GM12878 (cell line): ENCODE data around the gene TSC22D4. TPM values are rescaled to one million over a fixed set of nuclear protein-coding genes. Genes with fewer than 3 reads are reported as not detected.

Experiments
- ATAC-seq: fragments of 200-7000 bp; cut with Tn5 transposase; 3 replicates; pipeline ENCODE4 v1.9.1; 2020; ENCODE audit warnings: mild to moderate bottlenecking, moderate library complexity
- BruUV-seq: library from RNA; stranded (reverse); fragments of 400-500 nt; replicated peaks from 2 replicates; lab custom pipeline; 2021; lab: Mats Ljungman, UMichigan
- CTCF ChIA-PET: fragments of 300-600 bp; sonication (Branson Sonifier 250); formaldehyde crosslinking; extraction: SDS; loops from one replicate; lab custom pipeline; 2021; ENCODE audit warnings: inconsistent platforms; lab: Yijun Ruan, JAX
- POLR2A ChIA-PET: fragments of 350-600 bp; formaldehyde crosslinking; extraction: SDS; loops from one replicate; lab custom pipeline; 2021; ENCODE audit warnings: inconsistent platforms; lab: Charles Lee
- RAD21 ChIA-PET: fragments of 300-600 bp; sonication (Branson Sonifier 250); formaldehyde crosslinking; loops from one replicate; lab custom pipeline; 2023; ENCODE audit warnings: antibody characterized with exemption; ENCODE audit not compliant: unreplicated experiment; lab: Charles Lee
- SMC1A ChIA-PET: fragments of 300-600 bp; sonication (Branson Sonifier 250); formaldehyde crosslinking; loops from one replicate; lab custom pipeline; 2023; ENCODE audit not compliant: unreplicated experiment, uncharacterized antibody; lab: Charles Lee
- DNase-seq: peaks from one replicate; pipeline ENCODE4 v3.0.0-alpha.2; 2011; ENCODE audit warnings: low read depth, low spot score
- FAIRE-seq: peaks from 3 replicates; lab custom pipeline; 2011; peaks lifted over from hg19 to GRCh38; lab: Jason Lieb, UNC
- H2AFZ ChIP-seq: 2 replicates; pipeline ENCODE4 v1.6.0; 2011; ENCODE audit warnings: low read depth, low read length, control low read depth; ENCODE audit not compliant: control insufficient read depth
- H3K27ac ChIP-seq: 2 replicates; pipeline ENCODE4 v1.5.1; 2011; ENCODE audit warnings: control low read depth; ENCODE audit not compliant: control insufficient read depth, insufficient read depth
- H3K27me3 ChIP-seq, 2 experiments: replicated peaks in 1 of 2; 2 replicates each; pipeline versions ENCODE4 v1.6.0 to v1.6.1; 2011; ENCODE audit warnings: low read length in 1 of 2; ENCODE audit not compliant: control insufficient read depth in 2 of 2, insufficient read depth in 2 of 2
- H3K36me3 ChIP-seq, 2 experiments: 2 replicates each; pipeline ENCODE4 v1.5.1; 2011; ENCODE audit warnings: low read length in 1 of 2; ENCODE audit not compliant: control insufficient read depth in 2 of 2, insufficient read depth in 2 of 2
- H3K4me1 ChIP-seq: 2 replicates; pipeline ENCODE4 v1.6.1; 2011; ENCODE audit warnings: mild to moderate bottlenecking, low read length, moderate library complexity, mixed read lengths; ENCODE audit not compliant: control insufficient read depth, insufficient read depth
- H3K4me2 ChIP-seq: 2 replicates; pipeline ENCODE4 v1.6.0; 2011; ENCODE audit warnings: control low read depth; ENCODE audit not compliant: control insufficient read depth, insufficient read depth
- H3K4me3 ChIP-seq: fragments of 200-600 bp; sonication (generic); 2 replicates; pipeline ENCODE4 v1.5.1; 2016
- H3K79me2 ChIP-seq: 2 replicates; pipeline ENCODE4 v1.6.0; 2011; ENCODE audit warnings: low read length; ENCODE audit not compliant: control insufficient read depth, insufficient read depth
- H3K9ac ChIP-seq: 2 replicates; pipeline ENCODE4 v1.8.0; 2011; ENCODE audit warnings: low read length, control low read depth, mixed read lengths; ENCODE audit not compliant: control insufficient read depth, insufficient read depth
- H3K9me3 ChIP-seq: replicated peaks from 3 replicates; pipeline ENCODE4 v1.5.1; 2011; ENCODE audit warnings: mild to moderate bottlenecking, low read length; ENCODE audit not compliant: control insufficient read depth, insufficient read depth
- H4K20me1 ChIP-seq: 2 replicates; pipeline ENCODE4 v1.6.0; 2011; ENCODE audit not compliant: control insufficient read depth, insufficient read depth
- DPF2 ChIP-seq: fragments of 450-650 bp; IDR thresholded peaks from 2 replicates; pipeline ENCODE4 v1.6.1; 2017; ENCODE audit warnings: mild to moderate bottlenecking
- EED ChIP-seq: sonication (generic); IDR thresholded peaks from 2 replicates; pipeline ENCODE4 v1.6.1; 2016; ENCODE audit warnings: antibody characterized with exemption, low read depth
- HDAC2 ChIP-seq: fragments of 200-600 bp; sonication (generic); IDR thresholded peaks from 2 replicates; pipeline ENCODE4 v1.6.1; 2017
- HDGF ChIP-seq: fragments of 450-650 bp; IDR thresholded peaks from 2 replicates; pipeline ENCODE4 v1.6.1; 2016; ENCODE audit warnings: antibody characterized with exemption
- NRF1 ChIP-seq: conservative IDR thresholded peaks from 2 replicates; pipeline ENCODE4 v1.6.1; 2011; ENCODE audit warnings: mild to moderate bottlenecking, low read depth, low read length, improper control_type of control experiment
- SPI1 ChIP-seq: IDR thresholded peaks from 2 replicates; pipeline ENCODE4 v1.6.1; 2011; ENCODE audit warnings: low read depth, mild to moderate bottlenecking, low read length, moderate library complexity, borderline replicate concordance; ENCODE audit not compliant: insufficient read depth
- SREBF1 ChIP-seq: IDR thresholded peaks from 2 replicates; pipeline ENCODE4 v1.6.1; 2012; ENCODE audit warnings: mild to moderate bottlenecking, low read length
- SUZ12 ChIP-seq: fragments of 200-600 bp; sonication (generic); IDR thresholded peaks from one replicate; pipeline ENCODE4 v1.6.1; 2018; ENCODE audit warnings: antibody characterized with exemption, mild to moderate bottlenecking; ENCODE audit not compliant: unreplicated experiment
- TARDBP ChIP-seq: IDR thresholded peaks from 2 replicates; pipeline ENCODE4 v1.6.1; 2016; ENCODE audit warnings: borderline replicate concordance
- TBL1XR1 ChIP-seq: IDR thresholded peaks from 2 replicates; pipeline ENCODE4 v1.6.1; 2012; ENCODE audit warnings: low read depth, low read length, improper control_type of control experiment
- TCF12 ChIP-seq: IDR thresholded peaks from 2 replicates; pipeline ENCODE4 v1.6.1; 2011; ENCODE audit warnings: low read depth, mild to moderate bottlenecking, low read length
- WGBS: methylation state at CpG from one replicate; pipeline ENCODE4 v1.1.6; 2016; ENCODE audit warnings: low lambda C conversion rate; ENCODE audit not compliant: insufficient replicate concordance, insufficient coverage; ENCODE audit errors: missing lambda C conversion rate; 5-methylcytosine and 5-hydroxymethylcytosine counted together
- in situ Hi-C: fragments of 300-500 bp; cut with MboI; formaldehyde crosslinking; loops from 9 replicates; pipeline ENCODE4 v1.14.3; 2018; ENCODE audit warnings: mixed read lengths
- intact Hi-C: fragments of 100-400 bp; cut with micrococcal nuclease; formaldehyde crosslinking; loops from one replicate; pipeline ENCODE4 v1.14.2; 2022; ENCODE audit not compliant: unreplicated experiment
- polyA plus RNA-seq, 11 experiments: library from polyadenylated mRNA; depleted of rRNA in 4 of 11; unstranded in 6 of 11; stranded (reverse) in 5 of 11; fragments of >200 nt; fragmentation: Nextera tagmentation in 4 of 11; fragmentation: Illumina TruSeq in 1 of 11; extraction: Ambion mirVana in 4 of 11; extraction: Trizol in 1 of 11; gene quantifications; 1 replicate in 1 of 11; 2 replicates in 10 of 11; pipeline versions ENCODE4 v1.2.1 to v1.2.3, GENCODE V29; 2011 to 2016; ENCODE audit warnings: inconsistent platforms in 2 of 11, missing spikeins in 2 of 11, low read depth in 1 of 11
- total RNA-seq, 4 experiments: library from RNA; depleted of rRNA in 3 of 4; stranded (reverse); fragments of >200 nt in 3 of 4; fragmentation: Illumina TruSeq in 1 of 4; extraction: Trizol in 1 of 4; gene quantifications; 2 replicates each; pipeline versions ENCODE4 v1.2.1 to v1.2.3, GENCODE V29; 2013 to 2021
- TF ChIP-seq, protein P1 (sequence below): fragments of 450-650 bp; IDR thresholded peaks from 2 replicates; pipeline ENCODE4 v1.6.1; 2018; ENCODE audit warnings: mild to moderate bottlenecking, low read depth, moderate library complexity; ENCODE audit not compliant: partially characterized antibody
- TF ChIP-seq, protein P2 (sequence below): fragments of 450-650 bp; IDR thresholded peaks from 2 replicates; pipeline ENCODE4 v1.6.1; 2017; ENCODE audit warnings: mild to moderate bottlenecking

The TSC22D4 gene
- total and polyA plus RNA-seq, 10 of the 15 experiments (the other 5 are each of a cell fraction or from before 2014, with no cell fraction given), result 0.50 to 65.7 (median 24.4) TPM

DNA sequence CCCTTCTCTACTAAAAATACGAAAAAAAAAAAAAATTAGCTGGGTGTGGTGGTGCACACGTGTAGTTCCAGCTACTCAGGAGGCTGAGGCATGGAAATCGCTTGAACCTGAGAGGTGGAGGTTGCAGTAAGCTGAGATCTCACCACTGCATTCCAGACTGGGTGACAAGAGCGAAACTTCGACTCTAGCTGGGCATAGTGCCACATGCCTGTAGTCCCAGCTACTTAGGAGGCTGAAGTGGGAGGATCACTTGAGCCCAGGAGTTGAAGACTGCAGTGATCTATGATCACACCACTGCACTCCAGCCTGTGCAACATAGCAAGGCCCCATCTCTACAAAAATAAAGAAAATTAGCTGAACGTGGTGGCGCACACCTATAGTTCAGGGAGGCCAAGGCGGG is 13.7 kb downstream of the TSC22D4 start:
- Histone ChIP-seq H3K27me3 (no peaks in the 10 kb centered on the region), H4K20me1 (no peaks in the 10 kb centered on the region), H3K27ac (no peak overlapping the region)
- TF ChIP-seq SUZ12, result no peak
- TF ChIP-seq SPI1, result no peak
- TF ChIP-seq, all 136 proteins: peak for 0
- H3K4me3 ChIP-seq, result no peak overlapping the region
- intact Hi-C loops, result no loop called here
- no peak overlapping the region for H2AFZ ChIP-seq
- RAD21 ChIA-PET, result interaction anchor here (0.9 to 1.4 kb wide), 4 partner anchors 20 to 147 kb away, joined by 3 to 6 read pairs (median 4); partner anchors contain the start of gene MOSPD3
- 0 out of 2 replicates have a peak, but pooled peaks cover 3% of the 10 kb centered on the region for H3K79me2 ChIP-seq
- SMC1A ChIA-PET, result interaction anchor here (0.7 to 1.5 kb wide), 6 partner anchors 10 to 233 kb away, joined by 3 to 7 read pairs (median 4); partner anchors contain the start of gene MOSPD3
- ATAC-seq (no peak), FAIRE-seq (no peak), DNase-seq (no peak)
- WGBS, result 97% methylated on average over 7 of the region's 8 CpGs
- H3K9ac ChIP-seq, result no peak overlapping the region
- CTCF ChIA-PET, result interaction anchor here (0.6 to 1.6 kb wide), 8 partner anchors 12 to 124 kb away, joined by 3 to 7 read pairs (median 3); no protein-coding TSS in a partner anchor
- H3K4me2 ChIP-seq, result no peak overlapping the region
- H3K4me1 ChIP-seq, result no peaks in the 10 kb centered on the region
- no peaks in the 10 kb centered on the region for H3K9me3 ChIP-seq
- POLR2A ChIA-PET, result interaction anchor here (0.7 kb wide), 1 partner anchor 94 kb away, joined by 4 read pairs; no protein-coding TSS in a partner anchor
- peaks cover 4 to 6% of the 10 kb centered on the region in 2 experiments; a peak in 3 of 4 replicates for H3K36me3 ChIP-seq
- BruUV-seq, result no TSS peak
- in situ Hi-C loops, result loop anchor here (25.0 kb wide), 1 partner anchor 222 kb away; the partner anchor contains the start of gene GIGYF1

DNA sequence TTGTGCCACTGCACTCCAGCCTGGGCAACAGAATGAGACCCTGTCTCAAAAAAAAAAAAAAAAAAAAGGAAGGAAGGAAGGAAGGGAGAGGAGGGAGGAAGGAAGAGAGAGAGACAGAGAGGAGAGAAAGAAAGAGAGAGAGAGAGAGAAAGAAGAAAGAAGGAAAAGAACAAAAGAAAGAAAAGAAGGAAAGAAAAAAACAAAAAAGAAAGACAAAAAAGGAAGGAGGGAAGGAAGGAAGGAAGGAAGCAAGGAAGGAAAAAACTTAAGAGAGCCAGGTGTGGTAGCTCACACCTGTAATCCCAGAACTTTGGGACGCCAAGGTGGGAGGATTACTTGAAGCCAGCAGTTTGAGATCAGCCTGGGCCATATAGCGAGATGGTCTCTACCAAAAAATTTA is 14.2 kb downstream of the TSC22D4 start:
- H2AFZ ChIP-seq, result no peak overlapping the region
- 0 out of 2 replicates have a peak, but pooled peaks cover 3% of the 10 kb centered on the region for H3K79me2 ChIP-seq
- no peak for FAIRE-seq
- ChIA-PET CTCF (interaction anchor here (0.9 to 1.6 kb wide), 5 partner anchors 11 to 124 kb away, joined by 3 to 7 read pairs (median 4); no protein-coding TSS in a partner anchor), POLR2A (interaction anchor here (0.7 to 0.9 kb wide), 2 partner anchors 32 to 94 kb away, joined by 4 to 5 read pairs; no protein-coding TSS in a partner anchor), RAD21 (interaction anchor here (1.0 to 1.4 kb wide), 3 partner anchors 95 to 147 kb away, joined by 3 to 6 read pairs (median 5); partner anchors contain the start of gene MOSPD3), SMC1A (interaction anchor here (0.9 to 1.5 kb wide), 4 partner anchors 9 to 148 kb away, joined by 3 to 7 read pairs (median 4); partner anchors contain the start of gene MOSPD3)
- 92% methylated on average over 2 of the region's 2 CpGs for WGBS
- no peaks in the 10 kb centered on the region for H3K4me1 ChIP-seq
- in situ Hi-C loops (loop anchor here (25.0 kb wide), 1 partner anchor 223 kb away; the partner anchor contains the start of gene GIGYF1), intact Hi-C loops (no loop called here)
- H3K27me3 ChIP-seq, result no peaks in the 10 kb centered on the region
- no peak overlapping the region for H3K27ac ChIP-seq
- H3K36me3 ChIP-seq, result peaks cover 4 to 6% of the 10 kb centered on the region in 2 experiments; a peak in 3 of 4 replicates
- H3K9me3 ChIP-seq, result no peaks in the 10 kb centered on the region
- no peak overlapping the region for H3K9ac ChIP-seq
- no peak overlapping the region for H3K4me2 ChIP-seq
- no peaks in the 10 kb centered on the region for H4K20me1 ChIP-seq
- no peak overlapping the region for H3K4me3 ChIP-seq
- DNase-seq, result no peak
- BruUV-seq, result no TSS peak
- ATAC-seq, result no peak
- no peak for TF ChIP-seq TBL1XR1
- TF ChIP-seq, protein P1, sequence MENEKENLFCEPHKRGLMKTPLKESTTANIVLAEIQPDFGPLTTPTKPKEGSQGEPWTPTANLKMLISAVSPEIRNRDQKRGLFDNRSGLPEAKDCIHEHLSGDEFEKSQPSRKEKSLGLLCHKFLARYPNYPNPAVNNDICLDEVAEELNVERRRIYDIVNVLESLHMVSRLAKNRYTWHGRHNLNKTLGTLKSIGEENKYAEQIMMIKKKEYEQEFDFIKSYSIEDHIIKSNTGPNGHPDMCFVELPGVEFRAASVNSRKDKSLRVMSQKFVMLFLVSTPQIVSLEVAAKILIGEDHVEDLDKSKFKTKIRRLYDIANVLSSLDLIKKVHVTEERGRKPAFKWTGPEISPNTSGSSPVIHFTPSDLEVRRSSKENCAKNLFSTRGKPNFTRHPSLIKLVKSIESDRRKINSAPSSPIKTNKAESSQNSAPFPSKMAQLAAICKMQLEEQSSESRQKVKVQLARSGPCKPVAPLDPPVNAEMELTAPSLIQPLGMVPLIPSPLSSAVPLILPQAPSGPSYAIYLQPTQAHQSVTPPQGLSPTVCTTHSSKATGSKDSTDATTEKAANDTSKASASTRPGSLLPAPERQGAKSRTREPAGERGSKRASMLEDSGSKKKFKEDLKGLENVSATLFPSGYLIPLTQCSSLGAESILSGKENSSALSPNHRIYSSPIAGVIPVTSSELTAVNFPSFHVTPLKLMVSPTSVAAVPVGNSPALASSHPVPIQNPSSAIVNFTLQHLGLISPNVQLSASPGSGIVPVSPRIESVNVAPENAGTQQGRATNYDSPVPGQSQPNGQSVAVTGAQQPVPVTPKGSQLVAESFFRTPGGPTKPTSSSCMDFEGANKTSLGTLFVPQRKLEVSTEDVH, result no peak
- TF ChIP-seq TCF12, result no peak
- TF ChIP-seq TARDBP, result no peak
- TF ChIP-seq, protein P2, sequence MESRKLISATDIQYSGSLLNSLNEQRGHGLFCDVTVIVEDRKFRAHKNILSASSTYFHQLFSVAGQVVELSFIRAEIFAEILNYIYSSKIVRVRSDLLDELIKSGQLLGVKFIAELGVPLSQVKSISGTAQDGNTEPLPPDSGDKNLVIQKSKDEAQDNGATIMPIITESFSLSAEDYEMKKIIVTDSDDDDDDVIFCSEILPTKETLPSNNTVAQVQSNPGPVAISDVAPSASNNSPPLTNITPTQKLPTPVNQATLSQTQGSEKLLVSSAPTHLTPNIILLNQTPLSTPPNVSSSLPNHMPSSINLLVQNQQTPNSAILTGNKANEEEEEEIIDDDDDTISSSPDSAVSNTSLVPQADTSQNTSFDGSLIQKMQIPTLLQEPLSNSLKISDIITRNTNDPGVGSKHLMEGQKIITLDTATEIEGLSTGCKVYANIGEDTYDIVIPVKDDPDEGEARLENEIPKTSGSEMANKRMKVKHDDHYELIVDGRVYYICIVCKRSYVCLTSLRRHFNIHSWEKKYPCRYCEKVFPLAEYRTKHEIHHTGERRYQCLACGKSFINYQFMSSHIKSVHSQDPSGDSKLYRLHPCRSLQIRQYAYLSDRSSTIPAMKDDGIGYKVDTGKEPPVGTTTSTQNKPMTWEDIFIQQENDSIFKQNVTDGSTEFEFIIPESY, result no peak
- TF ChIP-seq NRF1, result no peak
- TF ChIP-seq HDAC2, result no peak
- TF ChIP-seq DPF2, result no peak
- no peak for TF ChIP-seq HDGF
- TF ChIP-seq EED, result no peak
- TF ChIP-seq SREBF1, result no peak
